ENCODE measurements around the gene BCAP29. TPM values are rescaled to one million over a fixed set of nuclear protein-coding genes. Genes with fewer than 3 reads are reported as not detected.
"Not testable (repeated sequence)": the region's sequence is repeated elsewhere in the genome, so short reads cannot be mapped to it uniquely, and the experiment has no call there.

The BCAP29 gene
- 52.6 and 103 TPM in 2 replicates for total RNA-seq (ENCODE audit: low replicate concordance)

GRCh38 chr7:107579885-107580715 is at the start of gene BCAP29:
Gene BCAP29, plus strand, starts transcription at chr7:107580246. Its CDS starts 527 bp downstream, at chr7:107580773.
- peak within 1 kb of the TSS; percentile 94 for H3K4me3 Mint-ChIP-seq
- Histone ChIP-seq H3K4me3 (peak within 1 kb of the TSS; percentile 88), H3K27ac (peak within 1 kb of the TSS; percentile 59), H3K27me3 (no peaks in the 10 kb centered on the region), H2AFZ (replicated peaks) (peak within 1 kb of the TSS; percentile 97), H3K4me1 (peaks cover 10% of the 10 kb centered on the region), H3K9ac (peak within 1 kb of the TSS; percentile 47), H3K79me2 (ENCODE audit: low read depth) (peaks cover 12% of the 10 kb centered on the region), H3F3A (ENCODE audit: low read depth) (peaks cover 6% of the 10 kb centered on the region), H3K36me3 (peaks cover under 1% of the 10 kb centered on the region), H3K9me3 (ENCODE audit: low read depth) (no peaks in the 10 kb centered on the region), H4K20me1 (ENCODE audit: low read depth) (no peaks in the 10 kb centered on the region), H3K4me2 (peak within 1 kb of the TSS; percentile 93)
- peak; percentile 39 for TF ChIP-seq CTCF (IDR thresholded peaks at IDR 0.05)
- TF ChIP-seq EZH2 (IDR thresholded peaks at IDR 0.05) = peak; percentile 31
- TF ChIP-seq EZH2phosphoT487 (IDR thresholded peaks at IDR 0.05) = no peak
- no peaks in the 10 kb centered on the region for H3K27me3 Mint-ChIP-seq (ENCODE audit: insufficient read depth, low read depth)
- H3K4me1 Mint-ChIP-seq = peaks cover 10% of the 10 kb centered on the region
- peak within 1 kb of the TSS; percentile 76 for H3K27ac Mint-ChIP-seq
- H3K9me3 Mint-ChIP-seq = no peaks in the 10 kb centered on the region
- DNase-seq (ENCODE audit: low spot score) = peak; percentile 91
- peaks cover 5% of the 10 kb centered on the region for H3K36me3 Mint-ChIP-seq

GRCh38 chr7:107530751-107531150 is 49.3 kb upstream of the BCAP29 start:
- Histone ChIP-seq H2AFZ (replicated peaks) (no peak overlapping the region), H3K4me3 (no peak overlapping the region), H3K4me2 (no peak overlapping the region), H3K9ac (no peak overlapping the region), H3K79me2 (ENCODE audit: low read depth) (peaks cover 11% of the 10 kb centered on the region), H3K9me3 (ENCODE audit: low read depth) (no peaks in the 10 kb centered on the region), H3K27me3 (no peaks in the 10 kb centered on the region), H3K4me1 (no peaks in the 10 kb centered on the region), H3K36me3 (peaks cover 8% of the 10 kb centered on the region), H3F3A (ENCODE audit: low read depth) (no peaks in the 10 kb centered on the region), H3K27ac (no peak overlapping the region), H4K20me1 (ENCODE audit: low read depth) (peaks cover 9% of the 10 kb centered on the region)
- no peak for TF ChIP-seq CTCF (IDR thresholded peaks at IDR 0.05)
- no peak for TF ChIP-seq EZH2phosphoT487 (IDR thresholded peaks at IDR 0.05)
- no peak for TF ChIP-seq EZH2 (IDR thresholded peaks at IDR 0.05)
- DNase-seq (ENCODE audit: low spot score) = no peak
- Mint-ChIP-seq H3K9me3 (peaks cover 11% of the 10 kb centered on the region), H3K27me3 (ENCODE audit: insufficient read depth, low read depth) (no peaks in the 10 kb centered on the region), H3K4me1 (no peaks in the 10 kb centered on the region), H3K36me3 (peaks cover 18% of the 10 kb centered on the region), H3K4me3 (no peak overlapping the region), H3K27ac (no peak overlapping the region)

- H3K27me3 ChIP-seq = no peaks in the 10 kb centered on the region
- H3K9ac ChIP-seq = no peak overlapping the region
- Mint-ChIP-seq H3K9me3 (peaks cover 21% of the 10 kb centered on the region), H3K4me1 (no peaks in the 10 kb centered on the region), H3K36me3 (peaks cover 32% of the 10 kb centered on the region), H3K27ac (no peak overlapping the region), H3K27me3 (ENCODE audit: insufficient read depth, low read depth) (no peaks in the 10 kb centered on the region), H3K4me3 (no peak overlapping the region)
- TF ChIP-seq EZH2phosphoT487 (IDR thresholded peaks at IDR 0.05) = no peak
- TF ChIP-seq EZH2 (IDR thresholded peaks at IDR 0.05) = no peak
- TF ChIP-seq CTCF (IDR thresholded peaks at IDR 0.05) = no peak
- no peaks in the 10 kb centered on the region for H3K36me3 ChIP-seq
- H3K4me1 ChIP-seq = no peaks in the 10 kb centered on the region
- no peak for DNase-seq (ENCODE audit: low spot score)
- H3K9me3 ChIP-seq (ENCODE audit: low read depth) = no peaks in the 10 kb centered on the region
- no peak overlapping the region for H2AFZ ChIP-seq (replicated peaks)
- H3F3A ChIP-seq (ENCODE audit: low read depth) = no peaks in the 10 kb centered on the region
- H4K20me1 ChIP-seq (ENCODE audit: low read depth) = peaks cover 7% of the 10 kb centered on the region
- no peak overlapping the region for H3K4me2 ChIP-seq
- H3K79me2 ChIP-seq (ENCODE audit: low read depth) = peaks cover 25% of the 10 kb centered on the region
- no peak overlapping the region for H3K27ac ChIP-seq
- H3K4me3 ChIP-seq = no peak overlapping the region
These were observed 45.9 kb upstream of the BCAP29 start for GRCh38 chr7:107534139-107534538.

GRCh38 chr7:107537228-107537627 is 42.8 kb upstream of the BCAP29 start:
- not testable (repeated sequence) for H3K4me1 Mint-ChIP-seq; H3K4me3 ChIP-seq; H4K20me1 ChIP-seq (ENCODE audit: low read depth); H3K27ac ChIP-seq; H3K27me3 Mint-ChIP-seq (ENCODE audit: insufficient read depth, low read depth); H2AFZ ChIP-seq (replicated peaks); H3K9ac ChIP-seq; H3K9me3 ChIP-seq (ENCODE audit: low read depth); H3K4me2 ChIP-seq; H3K27ac Mint-ChIP-seq; H3K4me3 Mint-ChIP-seq; H3F3A ChIP-seq (ENCODE audit: low read depth); DNase-seq (ENCODE audit: low spot score); H3K4me1 ChIP-seq; H3K27me3 ChIP-seq; H3K36me3 ChIP-seq
- peaks cover 21% of the 10 kb centered on the region for H3K9me3 Mint-ChIP-seq
- H3K36me3 Mint-ChIP-seq = peaks cover 32% of the 10 kb centered on the region
- H3K79me2 ChIP-seq (ENCODE audit: low read depth) = peaks cover 21% of the 10 kb centered on the region
